Activated CD4-positive, alpha-beta T cell treated with anti-CD3 and anti-CD28 coated beads for 36 hours (primary cell): ENCODE measurements around the gene RASSF3. TPM values are rescaled to one million over a fixed set of nuclear protein-coding genes. Genes with fewer than 3 reads are reported as not detected.

Experiments
- ATAC-seq: fragments of 200-7000 bp; cut with Tn5 transposase; one replicate; pipeline ENCODE4 v1.10.0; 2021; ENCODE audit warnings: mild to moderate bottlenecking, moderate library complexity
- CTCF ChIA-PET: fragments of 350-600 bp; sonication (Branson Sonifier 250); formaldehyde crosslinking; loops from one replicate; lab custom pipeline; 2021; ENCODE audit warnings: antibody characterized with exemption; lab: Charles Lee
- POLR2A ChIA-PET: fragments of 350-600 bp; sonication (Branson Sonifier 250); formaldehyde crosslinking; loops from one replicate; lab custom pipeline; 2021; ENCODE audit warnings: antibody characterized with exemption, inconsistent platforms; lab: Charles Lee
- DNase-seq: peaks from one replicate; pipeline ENCODE4 v3.0.0-alpha.2; 2020
- H3K27ac Mint-ChIP-seq: one replicate; pipeline ENCODE4 v1.8.0; 2021; ENCODE audit warnings: mixed read lengths
- H3K27me3 Mint-ChIP-seq: one replicate; pipeline ENCODE4 v1.8.0; 2021; ENCODE audit warnings: mixed read lengths
- H3K36me3 Mint-ChIP-seq: one replicate; pipeline ENCODE4 v1.8.0; 2021; ENCODE audit warnings: low read depth, mixed read lengths
- H3K4me1 Mint-ChIP-seq: one replicate; pipeline ENCODE4 v1.8.0; 2021; ENCODE audit warnings: mixed read lengths
- H3K4me3 Mint-ChIP-seq: one replicate; pipeline ENCODE4 v1.8.0; 2021; ENCODE audit warnings: mild to moderate bottlenecking, moderate library complexity, mixed read lengths
- H3K9me3 Mint-ChIP-seq: one replicate; pipeline ENCODE4 v1.8.0; 2021; ENCODE audit warnings: low read depth, mixed read lengths
- intact Hi-C, 2 experiments: fragments of 100-400 bp; cut with DNase I in 1 of 2; cut with micrococcal nuclease in 1 of 2; formaldehyde crosslinking; loops; one replicate each; pipeline versions ENCODE4 v1.14.2 to v1.15.1; 2022 to 2024; cut with DNase I, micrococcal nuclease
- total RNA-seq, 2 experiments: library from RNA; stranded (reverse); gene quantifications; one replicate each; pipeline ENCODE4 v1.2.3, GENCODE V29; 2021

The RASSF3 gene
- total RNA-seq, 2 experiments from 2014 or later: 38.0 to 39.0 TPM

DNA sequence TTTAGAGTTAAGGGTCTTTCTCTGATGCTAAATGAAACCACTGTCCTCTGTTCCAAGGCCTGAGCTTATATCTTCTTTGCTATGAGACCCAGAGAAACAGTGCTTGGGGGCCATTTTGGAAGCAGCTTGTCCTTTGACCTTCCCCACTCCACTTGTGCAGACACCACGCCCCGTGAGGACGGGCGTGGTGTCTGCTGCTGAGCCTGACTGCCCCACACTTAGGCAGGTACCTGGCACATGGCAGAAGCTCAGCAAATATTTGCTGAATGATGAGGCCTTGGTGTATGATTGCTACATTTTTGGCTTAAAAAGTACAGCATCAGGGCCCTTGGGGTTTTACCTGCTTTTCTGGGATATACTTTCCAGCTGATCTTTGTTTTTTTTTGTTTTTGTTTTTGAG, 69.9 kb downstream of the RASSF3 start:
- Mint-ChIP-seq H3K4me3 (peak overlapping the region; percentile 53), H3K4me1 (peaks cover 97% of the 10 kb centered on the region), H3K27me3 (no peaks in the 10 kb centered on the region), H3K9me3 (peaks cover 2% of the 10 kb centered on the region), H3K36me3 (peaks cover 20% of the 10 kb centered on the region), H3K27ac (peak overlapping the region; percentile 91)
- ATAC-seq (no peak), DNase-seq (no peak)
- POLR2A ChIA-PET: interaction anchor here (0.5 kb wide), 1 partner anchor 16 kb away, joined by 3 read pairs; no protein-coding TSS in a partner anchor
- intact Hi-C loops: loop anchor here in 1 of 2 experiments (5.0 to 10.0 kb wide), 2 partner anchors 228 to 495 kb away; partner anchors contain the start of gene TBK1
- CTCF ChIA-PET: interaction anchor here (0.6 to 4.2 kb wide), 7 partner anchors 8 to 249 kb away, joined by 3 to 23 read pairs (median 6); no protein-coding TSS in a partner anchor

DNA sequence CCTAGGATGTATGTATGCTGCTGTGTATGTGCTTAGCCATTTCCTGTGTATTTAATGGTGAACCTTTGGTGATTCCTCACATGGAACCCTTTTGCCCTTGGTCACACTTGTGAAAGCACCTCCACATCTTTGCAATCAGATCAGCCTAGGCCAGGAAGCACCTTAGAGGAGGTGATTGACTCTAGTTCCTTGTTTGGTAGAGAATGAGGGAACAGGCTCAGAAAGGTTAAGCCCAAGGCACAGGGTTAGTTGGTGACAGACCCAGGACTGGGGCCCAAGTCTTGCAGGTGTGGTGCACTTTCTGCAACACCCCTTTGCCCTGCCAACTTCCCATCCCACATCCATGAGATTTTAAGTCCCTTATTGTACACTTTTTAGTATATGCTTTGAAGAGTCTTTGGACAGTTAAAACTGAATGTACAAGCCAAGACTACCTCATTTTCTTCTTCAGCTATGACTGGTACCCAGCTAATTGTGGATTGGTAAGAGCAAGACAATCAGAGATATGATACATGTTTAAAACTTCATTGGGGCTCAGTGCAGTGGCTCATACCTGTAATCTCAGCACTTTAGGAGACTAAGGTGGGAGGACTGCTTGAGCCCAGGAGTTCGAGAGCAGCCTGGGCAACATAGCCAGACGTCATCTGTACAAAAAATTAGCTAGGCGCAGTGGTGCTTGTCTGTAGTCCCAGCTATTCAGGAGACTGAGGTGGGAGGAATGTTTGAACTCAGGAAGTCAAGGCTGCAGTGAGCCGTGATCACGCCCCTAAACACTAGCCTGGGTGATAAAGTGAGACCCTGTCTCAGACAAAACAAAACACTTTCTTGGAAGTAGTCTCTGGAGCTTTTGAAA, 71.1 kb downstream of the RASSF3 start:
- H3K9me3 Mint-ChIP-seq: peaks cover 2% of the 10 kb centered on the region
- H3K27ac Mint-ChIP-seq: peak overlapping the region; percentile 91
- ATAC-seq (peak; percentile 74), DNase-seq (peak; percentile 54)
- POLR2A ChIA-PET: interaction anchor here (0.6 to 1.0 kb wide), 2 partner anchors 12 to 68 kb away, joined by 3 read pairs; no protein-coding TSS in a partner anchor
- CTCF ChIA-PET: interaction anchor here (0.8 to 4.2 kb wide), 10 partner anchors 9 to 132 kb away, joined by 3 to 23 read pairs (median 6); no protein-coding TSS in a partner anchor
- no peak overlapping the region for H3K4me3 Mint-ChIP-seq
- no peaks in the 10 kb centered on the region for H3K27me3 Mint-ChIP-seq
- H3K36me3 Mint-ChIP-seq: peaks cover 31% of the 10 kb centered on the region
- intact Hi-C loops: loop anchor here in 1 of 2 experiments (5.0 to 10.0 kb wide), 2 partner anchors 229 to 493 kb away; partner anchors contain the start of gene TBK1
- peaks cover 92% of the 10 kb centered on the region for H3K4me1 Mint-ChIP-seq

- H3K27me3 Mint-ChIP-seq: no peaks in the 10 kb centered on the region
- H3K4me1 Mint-ChIP-seq: peaks cover 87% of the 10 kb centered on the region
- no peak overlapping the region for H3K4me3 Mint-ChIP-seq
- ChIA-PET POLR2A (interaction anchor here (0.6 to 1.0 kb wide), 2 partner anchors 9 to 13 kb away, joined by 3 to 5 read pairs; no protein-coding TSS in a partner anchor), CTCF (interaction anchor here (1.0 to 1.7 kb wide), 5 partner anchors 13 to 133 kb away, joined by 3 to 5 read pairs (median 5); no protein-coding TSS in a partner anchor)
- peak overlapping the region; percentile 83 for H3K27ac Mint-ChIP-seq
- ATAC-seq (no peak), DNase-seq (no peak)
- peaks cover 41% of the 10 kb centered on the region for H3K36me3 Mint-ChIP-seq
- intact Hi-C loops: loop anchor here in 1 of 2 experiments (5.0 to 10.0 kb wide), 2 partner anchors 230 to 492 kb away; partner anchors contain the start of gene TBK1
- peaks cover 2% of the 10 kb centered on the region for H3K9me3 Mint-ChIP-seq
Measured at GRCh38 chr12:64682572-64683277, 72.4 kb downstream of the RASSF3 start.

DNA sequence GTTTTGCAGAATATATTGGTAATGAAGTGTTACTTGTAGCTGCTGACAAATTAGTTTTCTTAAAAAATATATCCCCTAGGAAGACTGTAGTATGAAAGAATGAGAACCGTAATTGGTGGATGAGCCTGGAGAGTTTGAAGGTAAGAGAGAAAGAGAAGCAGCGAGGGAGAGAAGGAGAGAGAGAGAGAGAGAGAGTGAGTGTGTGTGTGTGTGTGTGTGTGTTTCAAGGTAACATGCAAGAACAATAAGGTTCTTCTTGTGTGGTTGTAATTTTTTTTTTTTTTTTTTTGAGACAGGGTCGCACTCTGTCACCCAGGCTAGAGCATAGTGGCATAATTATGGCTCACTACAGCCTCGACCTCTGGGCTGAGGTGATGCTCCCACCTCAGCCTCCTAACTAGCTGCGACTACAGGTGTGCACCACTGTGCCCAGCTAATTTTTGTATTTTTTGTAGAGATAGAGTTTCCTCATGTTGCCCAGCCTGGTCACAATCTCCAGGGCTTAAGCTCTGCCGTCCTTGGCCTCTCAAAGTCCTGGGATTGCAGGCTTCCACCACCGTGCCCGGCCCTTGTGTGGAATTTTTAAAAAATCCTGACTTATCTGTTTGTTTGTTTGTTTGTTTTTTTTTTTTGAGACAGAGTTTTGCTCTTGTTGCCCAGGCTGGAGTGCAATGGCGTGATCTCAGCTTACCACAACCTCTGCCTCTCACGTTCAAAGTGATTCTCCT, 73.7 kb downstream of the RASSF3 start:
- ATAC-seq: no peak
- POLR2A ChIA-PET: no interaction called here
- Mint-ChIP-seq H3K27ac (peak overlapping the region; percentile 83), H3K9me3 (peaks cover 2% of the 10 kb centered on the region), H3K36me3 (peaks cover 53% of the 10 kb centered on the region), H3K4me1 (peaks cover 87% of the 10 kb centered on the region), H3K4me3 (peak overlapping the region; percentile 49), H3K27me3 (no peaks in the 10 kb centered on the region)
- CTCF ChIA-PET: interaction anchor here (0.9 to 2.5 kb wide), 5 partner anchors 11 to 135 kb away, joined by 3 to 12 read pairs (median 4); no protein-coding TSS in a partner anchor
- DNase-seq: no peak
- intact Hi-C loops: loop anchor here in 1 of 2 experiments (5.0 to 10.0 kb wide), 2 partner anchors 232 to 491 kb away; partner anchors contain the start of gene TBK1

DNA sequence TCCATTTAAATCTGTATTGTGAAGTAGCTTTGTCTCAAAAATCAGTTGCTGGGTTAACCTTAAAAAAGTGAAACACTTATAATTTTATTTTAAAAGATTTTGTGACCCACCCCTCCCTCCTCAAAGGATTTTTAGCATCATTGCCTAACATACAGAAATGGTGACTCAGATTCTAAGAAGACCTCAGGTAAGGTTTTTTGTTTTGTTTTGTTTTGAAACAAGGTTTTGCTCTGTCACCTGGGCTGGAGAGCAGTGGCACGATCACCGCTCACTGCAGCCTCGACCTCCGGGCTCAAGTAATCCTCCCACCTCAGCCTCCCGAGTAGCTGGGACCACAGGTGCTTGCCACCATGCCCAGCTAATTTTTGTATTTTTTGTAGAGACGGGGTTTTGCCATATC, 74.8 kb downstream of the RASSF3 start:
- ATAC-seq (no peak), DNase-seq (peak; percentile 35)
- Mint-ChIP-seq H3K27me3 (no peaks in the 10 kb centered on the region), H3K4me1 (peaks cover 82% of the 10 kb centered on the region), H3K27ac (peak overlapping the region; percentile 83), H3K4me3 (no peak overlapping the region), H3K9me3 (peaks cover 2% of the 10 kb centered on the region), H3K36me3 (peaks cover 55% of the 10 kb centered on the region)
- ChIA-PET CTCF (interaction anchor here (1.0 to 2.5 kb wide), 5 partner anchors 10 to 135 kb away, joined by 3 to 12 read pairs (median 3); no protein-coding TSS in a partner anchor), POLR2A (no interaction called here)
- intact Hi-C loops: loop anchor here in 1 of 2 experiments (10.0 kb wide), 1 partner anchor 490 kb away; no protein-coding TSS in a partner anchor

- peaks cover 55% of the 10 kb centered on the region for H3K36me3 Mint-ChIP-seq
- POLR2A ChIA-PET: no interaction called here
- H3K4me3 Mint-ChIP-seq: no peak overlapping the region
Measured at GRCh38 chr12:64685605-64686004, 75.3 kb downstream of the RASSF3 start.

GRCh38 chr12:64687816-64688215, 77.5 kb downstream of the RASSF3 start:
- DNase-seq: no peak
- H3K36me3 Mint-ChIP-seq: peaks cover 65% of the 10 kb centered on the region
- no peaks in the 10 kb centered on the region for H3K27me3 Mint-ChIP-seq
- peak overlapping the region; percentile 87 for H3K27ac Mint-ChIP-seq
- H3K4me1 Mint-ChIP-seq: peaks cover 71% of the 10 kb centered on the region
- intact Hi-C loops: loop anchor here in 1 of 2 experiments (10.0 kb wide), 1 partner anchor 487 kb away; no protein-coding TSS in a partner anchor
- H3K9me3 Mint-ChIP-seq: peaks cover 2% of the 10 kb centered on the region
- ChIA-PET POLR2A (no interaction called here), CTCF (interaction anchor here (0.9 to 1.3 kb wide), 4 partner anchors 10 to 138 kb away, joined by 3 to 6 read pairs (median 4); no protein-coding TSS in a partner anchor)
- peak; percentile 15 for ATAC-seq
- H3K4me3 Mint-ChIP-seq: peak overlapping the region; percentile 32

More at GRCh38 chr12:64685605-64686004, 75.3 kb downstream of the RASSF3 start:
- DNase-seq: no peak
- intact Hi-C loops: loop anchor here in 1 of 2 experiments (10.0 kb wide), 1 partner anchor 489 kb away; no protein-coding TSS in a partner anchor
- Mint-ChIP-seq H3K27me3 (no peaks in the 10 kb centered on the region), H3K9me3 (peaks cover 2% of the 10 kb centered on the region), H3K27ac (peak overlapping the region; percentile 80), H3K4me1 (peaks cover 77% of the 10 kb centered on the region)
- CTCF ChIA-PET: interaction anchor here (1.0 to 2.5 kb wide), 5 partner anchors 9 to 136 kb away, joined by 3 to 12 read pairs (median 3); no protein-coding TSS in a partner anchor
- no peak for ATAC-seq

GRCh38 chr12:64688219-64688618, 77.9 kb downstream of the RASSF3 start:
- intact Hi-C loops: loop anchor here in 1 of 2 experiments (10.0 kb wide), 1 partner anchor 487 kb away; no protein-coding TSS in a partner anchor
- DNase-seq: no peak
- POLR2A ChIA-PET: no interaction called here
- peaks cover 2% of the 10 kb centered on the region for H3K9me3 Mint-ChIP-seq
- peaks cover 70% of the 10 kb centered on the region for H3K4me1 Mint-ChIP-seq
- H3K4me3 Mint-ChIP-seq: peak overlapping the region; percentile 32
- no peaks in the 10 kb centered on the region for H3K27me3 Mint-ChIP-seq
- ATAC-seq: no peak
- H3K27ac Mint-ChIP-seq: peak overlapping the region; percentile 87
- CTCF ChIA-PET: interaction anchor here (0.9 to 1.3 kb wide), 4 partner anchors 10 to 139 kb away, joined by 3 to 6 read pairs (median 4); no protein-coding TSS in a partner anchor
- peaks cover 62% of the 10 kb centered on the region for H3K36me3 Mint-ChIP-seq

- Mint-ChIP-seq H3K9me3 (peaks cover 1% of the 10 kb centered on the region), H3K27me3 (no peaks in the 10 kb centered on the region), H3K27ac (peak overlapping the region; percentile 87), H3K4me3 (peak overlapping the region; percentile 32), H3K36me3 (peaks cover 59% of the 10 kb centered on the region), H3K4me1 (peaks cover 70% of the 10 kb centered on the region)
- intact Hi-C loops: loop anchor here in 1 of 2 experiments (10.0 kb wide), 1 partner anchor 486 kb away; no protein-coding TSS in a partner anchor
- ChIA-PET POLR2A (interaction anchor here (1.0 kb wide), 1 partner anchor 105 kb away, joined by 3 read pairs; no protein-coding TSS in a partner anchor), CTCF (interaction anchor here (0.6 to 1.6 kb wide), 8 partner anchors 9 to 139 kb away, joined by 3 to 9 read pairs (median 4); no protein-coding TSS in a partner anchor)
- DNase-seq: no peak
- ATAC-seq: no peak
Measured at GRCh38 chr12:64688715-64689114, 78.4 kb downstream of the RASSF3 start.
